HepG2 (cell line): ENCODE results near the gene BMP8A. TPM values are rescaled to one million over a fixed set of nuclear protein-coding genes. Genes with fewer than 3 reads are reported as not detected.

ENCODE experiments used
- ATAC-seq: fragments of 200-7000 bp; cut with Tn5 transposase; 3 replicates; pipeline ENCODE4 v1.9.1; 2020; ENCODE audit warnings: mild to moderate bottlenecking, moderate library complexity
- BruUV-seq: library from RNA; stranded (reverse); fragments of 400-500 nt; replicated peaks from 2 replicates; lab custom pipeline; 2021; lab: Mats Ljungman, UMichigan
- CTCF ChIA-PET: fragments of 300-600 bp; formaldehyde crosslinking; extraction: SDS; loops from one replicate; lab custom pipeline; 2021; ENCODE audit warnings: low total read pairs, inconsistent platforms, low intra/inter-chr PET ratio; lab: Yijun Ruan, JAX
- POLR2A ChIA-PET: fragments of 350-600 bp; sonication (Branson Sonifier 250); formaldehyde crosslinking; loops from one replicate; lab custom pipeline; 2020; ENCODE audit warnings: antibody characterized with exemption, inconsistent platforms; lab: Yijun Ruan, JAX
- DNase-seq: peaks from one replicate; pipeline ENCODE4 v3.0.0-alpha.2; 2015; ENCODE audit warnings: low spot score
- FAIRE-seq: peaks from 3 replicates; lab custom pipeline; 2011; peaks lifted over from hg19 to GRCh38; lab: Jason Lieb, UNC
- H2AFZ ChIP-seq: one replicate; pipeline ENCODE4 v1.6.1; 2011; ENCODE audit warnings: low read length, inconsistent platforms
- H3K27ac ChIP-seq: fragments of 300-600 bp; 3 replicates; pipeline ENCODE4 v1.8.0; 2011; ENCODE audit warnings: mixed run types, mild to moderate bottlenecking, mixed read lengths, low read length, inconsistent platforms; ENCODE audit not compliant: insufficient read depth; ENCODE audit errors: extremely low read length
- H3K27me3 ChIP-seq, 2 experiments: fragments of 200-600 bp in 1 of 2; 2 replicates in 1 of 2; 3 replicates in 1 of 2; pipeline versions ENCODE4 v1.6.0 to v1.8.0; 2011; ENCODE audit warnings: low read length in 2 of 2, mild to moderate bottlenecking in 2 of 2, moderate library complexity in 2 of 2, inconsistent platforms in 1 of 2; ENCODE audit not compliant: insufficient read depth in 2 of 2, control insufficient read depth in 1 of 2
- H3K36me3 ChIP-seq, 2 experiments: fragments of 200-600 bp in 1 of 2; replicated peaks in 1 of 2; 2 replicates in 1 of 2; 3 replicates in 1 of 2; pipeline versions ENCODE4 v1.5.1 to v1.8.0; 2011; ENCODE audit warnings: low read length in 2 of 2, inconsistent platforms in 1 of 2; ENCODE audit not compliant: insufficient read depth in 2 of 2, control insufficient read depth in 1 of 2
- H3K4me1 ChIP-seq: 2 replicates; pipeline ENCODE4 v1.5.1; 2012; ENCODE audit warnings: low read length, inconsistent platforms; ENCODE audit not compliant: insufficient read depth
- H3K4me2 ChIP-seq: 2 replicates; pipeline ENCODE4 v1.6.0; 2011; ENCODE audit warnings: low read depth, low read length, inconsistent platforms
- H3K4me3 ChIP-seq, 3 experiments: fragments of 200-600 bp in 1 of 3; sonication (generic), shearing (Covaris generic) in 1 of 3; replicated peaks in 1 of 3; 2 replicates each; pipeline ENCODE4 v1.5.1; 2011 to 2016; ENCODE audit warnings: low read length in 3 of 3, inconsistent platforms in 2 of 3, low read depth in 2 of 3, mild to moderate bottlenecking in 2 of 3, control low read depth in 1 of 3, mixed read lengths in 1 of 3; ENCODE audit not compliant: insufficient read depth in 1 of 3
- H3K79me2 ChIP-seq: one replicate; pipeline ENCODE4 v1.6.1; 2011; ENCODE audit warnings: low read length, inconsistent platforms; ENCODE audit not compliant: insufficient read depth
- H3K9ac ChIP-seq: 2 replicates; pipeline ENCODE4 v1.6.0; 2011; ENCODE audit warnings: mild to moderate bottlenecking, low read depth, low read length, inconsistent platforms; ENCODE audit not compliant: insufficient read depth
- H3K9me3 ChIP-seq: 2 replicates; pipeline ENCODE4 v1.5.1; 2012; ENCODE audit warnings: mild to moderate bottlenecking, low read length
- H4K20me1 ChIP-seq: 2 replicates; pipeline ENCODE4 v1.6.0; 2011; ENCODE audit warnings: inconsistent platforms, mild to moderate bottlenecking, low read length, moderate library complexity; ENCODE audit not compliant: insufficient read depth
- AFF4 ChIP-seq: sonication (generic); formaldehyde crosslinking; IDR thresholded peaks from 2 replicates; pipeline ENCODE4 v1.4.0; 2020; ENCODE audit warnings: missing genetic modification reagents
- ARNT ChIP-seq: fragments of 450-650 bp; IDR thresholded peaks from 2 replicates; pipeline ENCODE4 v1.6.1; 2017
- CEBPB ChIP-seq: IDR thresholded peaks from 2 replicates; pipeline ENCODE4 v1.6.1; 2011; ENCODE audit warnings: low read depth, low read length, improper control_type of control experiment, borderline replicate concordance
- E2F2 ChIP-seq: sonication (generic); formaldehyde crosslinking; IDR thresholded peaks from 2 replicates; pipeline ENCODE4 v1.4.0; 2020; ENCODE audit warnings: missing genetic modification reagents, borderline replicate concordance
- HOXA9 ChIP-seq: sonication (generic); formaldehyde crosslinking; IDR thresholded peaks from 2 replicates; pipeline ENCODE4 v1.8.1; 2022; ENCODE audit warnings: missing genetic modification reagents, mild to moderate bottlenecking, moderate library complexity, borderline replicate concordance
- IKZF4 ChIP-seq: sonication (generic); formaldehyde crosslinking; IDR thresholded peaks from 2 replicates; pipeline ENCODE4 v1.5.1; 2020; ENCODE audit warnings: borderline replicate concordance, mild to moderate bottlenecking, low read depth, missing genetic modification reagents; ENCODE audit errors: not compliant biosample characterization
- NR2F2 ChIP-seq: IDR thresholded peaks from 2 replicates; pipeline ENCODE4 v1.6.1; 2012; ENCODE audit warnings: low read depth, inconsistent platforms, borderline replicate concordance
- SSRP1 ChIP-seq: IDR thresholded peaks from 2 replicates; pipeline ENCODE4 v1.6.1; 2016; ENCODE audit warnings: control low read depth
- ZNF260 ChIP-seq: sonication (generic); formaldehyde crosslinking; IDR thresholded peaks from 2 replicates; pipeline ENCODE4 v1.4.0; 2020; ENCODE audit warnings: missing genetic modification reagents, low read depth, mild to moderate bottlenecking, borderline replicate concordance
- ZNF841 ChIP-seq: sonication (generic); formaldehyde crosslinking; IDR thresholded peaks from 2 replicates; pipeline ENCODE4 v1.8.1; 2023; ENCODE audit warnings: missing genetic modification reagents, borderline replicate concordance
- WGBS: methylation state at CpG from one replicate; pipeline ENCODE4 v1.1.6; 2017; ENCODE audit warnings: low lambda C conversion rate; 5-methylcytosine and 5-hydroxymethylcytosine counted together
- in situ Hi-C: cut with HindIII; loops from 2 replicates; pipeline ENCODE4 v1.10.0; 2017; ENCODE audit warnings: low pct_unique_long_range_greater_than_20kb; ENCODE audit not compliant: extremely low pct_ligation_motif_present
- intact Hi-C: fragments of 100-400 bp; cut with micrococcal nuclease; formaldehyde crosslinking; loops from one replicate; pipeline ENCODE4 v1.10.0; 2022; ENCODE audit not compliant: unreplicated experiment
- polyA plus RNA-seq, 8 experiments: library from polyadenylated mRNA; depleted of rRNA in 3 of 8; stranded (reverse) in 7 of 8; unstranded in 1 of 8; fragments of >200 nt; fragmentation: Illumina TruSeq in 4 of 8; extraction: Trizol in 4 of 8; gene quantifications; 2 replicates each; pipeline versions ENCODE4 v1.2.1 to v1.2.3, GENCODE V29; 2011 to 2016; ENCODE audit warnings: low read depth in 4 of 8, missing spikeins in 1 of 8, mixed read lengths in 1 of 8; ENCODE audit not compliant: insufficient read depth in 1 of 8
- total RNA-seq, 5 experiments: library from RNA; depleted of rRNA; stranded (reverse); fragments of >200 nt; fragmentation: Illumina TruSeq; extraction: Trizol; gene quantifications; 2 replicates each; pipeline ENCODE4 v1.2.3, GENCODE V29; 2016; ENCODE audit warnings: low read depth in 1 of 5

The BMP8A gene
- total and polyA plus RNA-seq, 2 of the 13 experiments (the other 11 are each of a cell fraction or from before 2014, with no cell fraction given), result 0.05 TPM; not detected in 1

- WGBS, result 97% methylated on average over 8 of the region's 8 CpGs
- no TSS peak for BruUV-seq
- H3K9me3 ChIP-seq, result no peaks in the 10 kb centered on the region
- peaks cover 6% of the 10 kb centered on the region; the same call in 1 of the 2 replicates for H3K4me1 ChIP-seq
- DNase-seq, result no peak
- H3K4me2 ChIP-seq, result no peak overlapping the region
- no peak overlapping the region for H3K9ac ChIP-seq
- ChIA-PET POLR2A (no interaction called here), CTCF (no interaction called here)
- peaks cover 48 to 89% of the 10 kb centered on the region in 2 experiments for H3K36me3 ChIP-seq
- intact Hi-C loops, result no loop called here
- no peak overlapping the region for H3K4me3 ChIP-seq
- H2AFZ ChIP-seq, result no peak overlapping the region
- H4K20me1 ChIP-seq, result no peaks in the 10 kb centered on the region
- no peak for FAIRE-seq
- no peak overlapping the region for H3K27ac ChIP-seq
- no peak for ATAC-seq
- TF ChIP-seq CEBPB (peak; percentile 26; the same call in 1 of the 2 replicates), ARNT (no peak)
- no peaks in the 10 kb centered on the region for H3K79me2 ChIP-seq
- in situ Hi-C loops, result no loop called here
- no peaks in the 10 kb centered on the region for H3K27me3 ChIP-seq
These were observed 37.8 kb upstream of the BMP8A start for GRCh38 chr1:39453603-39454002.

- POLR2A ChIA-PET, result no interaction called here
- Histone ChIP-seq H3K9me3 (no peaks in the 10 kb centered on the region), H3K79me2 (no peaks in the 10 kb centered on the region), H2AFZ (no peak overlapping the region), H3K36me3 (peaks cover 43 to 92% of the 10 kb centered on the region in 2 experiments), H3K4me3 (no peak overlapping the region), H3K9ac (no peak overlapping the region), H3K27me3 (no peaks in the 10 kb centered on the region), H3K27ac (no peak overlapping the region), H4K20me1 (no peaks in the 10 kb centered on the region), H3K4me1 (no peaks in the 10 kb centered on the region), H3K4me2 (no peak overlapping the region)
- no peak for DNase-seq
- in situ Hi-C loops, result no loop called here
- ATAC-seq, result no peak
- CTCF ChIA-PET, result no interaction called here
- 98% methylated on average over 4 of the region's 4 CpGs for WGBS
- intact Hi-C loops, result no loop called here
- FAIRE-seq, result no peak
- BruUV-seq, result no TSS peak
- TF ChIP-seq HOXA9 (CRISPR knock-in tag), result no peak
- no peak for TF ChIP-seq AFF4
- no peak for TF ChIP-seq E2F2 (CRISPR knock-in tag)
- no peak for TF ChIP-seq IKZF4 (CRISPR knock-in tag)
- no peak for TF ChIP-seq SSRP1
- TF ChIP-seq ZNF260 (CRISPR knock-in tag), result no peak
- no peak for TF ChIP-seq NR2F2
- no peak for TF ChIP-seq ZNF841 (CRISPR knock-in tag)
These were observed 32.4 kb upstream of the BMP8A start for GRCh38 chr1:39458991-39459390.
